Right lobe of liver (tissue), 4 donors: Measurements from ENCODE around the gene HIVEP2.

ENCODE experiments used
- POLR2A ChIP-seq: fragments of 450-650 bp; IDR thresholded peaks from one replicate; pipeline ENCODE4 v1.6.1; 2017; ENCODE audit warnings: antibody characterized with exemption, mild to moderate bottlenecking
- TF ChIP-seq, protein P1 (sequence below), 4 donors: fragments of 200-600 bp in 3 of 4; fragments of 450-650 bp in 1 of 4; IDR thresholded peaks; one replicate each; pipeline versions ENCODE4 v1.5.1 to v1.8.0; 2016 to 2022; ENCODE audit warnings: antibody characterized with exemption in 4 of 4, mild to moderate bottlenecking in 2 of 4
- donor health status: DM: no; HTN: no; CAD: no.
- donor health status: DM: no; HTN: no; CAD: no.
- donor health status: DM: no; HTN: yes; CAD: no.

- no peak for TF ChIP-seq POLR2A
- TF ChIP-seq, protein P1, sequence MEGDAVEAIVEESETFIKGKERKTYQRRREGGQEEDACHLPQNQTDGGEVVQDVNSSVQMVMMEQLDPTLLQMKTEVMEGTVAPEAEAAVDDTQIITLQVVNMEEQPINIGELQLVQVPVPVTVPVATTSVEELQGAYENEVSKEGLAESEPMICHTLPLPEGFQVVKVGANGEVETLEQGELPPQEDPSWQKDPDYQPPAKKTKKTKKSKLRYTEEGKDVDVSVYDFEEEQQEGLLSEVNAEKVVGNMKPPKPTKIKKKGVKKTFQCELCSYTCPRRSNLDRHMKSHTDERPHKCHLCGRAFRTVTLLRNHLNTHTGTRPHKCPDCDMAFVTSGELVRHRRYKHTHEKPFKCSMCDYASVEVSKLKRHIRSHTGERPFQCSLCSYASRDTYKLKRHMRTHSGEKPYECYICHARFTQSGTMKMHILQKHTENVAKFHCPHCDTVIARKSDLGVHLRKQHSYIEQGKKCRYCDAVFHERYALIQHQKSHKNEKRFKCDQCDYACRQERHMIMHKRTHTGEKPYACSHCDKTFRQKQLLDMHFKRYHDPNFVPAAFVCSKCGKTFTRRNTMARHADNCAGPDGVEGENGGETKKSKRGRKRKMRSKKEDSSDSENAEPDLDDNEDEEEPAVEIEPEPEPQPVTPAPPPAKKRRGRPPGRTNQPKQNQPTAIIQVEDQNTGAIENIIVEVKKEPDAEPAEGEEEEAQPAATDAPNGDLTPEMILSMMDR (IDR thresholded peaks at IDR 0.05): no peak
Observed at GRCh38 chr6:142883011-142883410, 62.0 kb downstream of the HIVEP2 start.
